ENCODE data around the gene RAD9A. TPM values are rescaled to one million over a fixed set of nuclear protein-coding genes. Genes with fewer than 3 reads are reported as not detected.

Gene RAD9A
- total RNA-seq, 2 donors from 2014 or later: 22.6 to 49.4 TPM

GRCh38 chr11:67393990-67394389 is 2.2 kb downstream of the RAD9A start:
- DNase-seq: no peak
- Histone ChIP-seq H3K36me3 (replicated peaks in 1 of 2; ENCODE audit: insufficient read depth in 1 of 2, low read depth in 2 of 2) (peaks cover 8 to 9% of the 10 kb centered on the region in 2 donors), H3K4me1 (peaks cover 23% of the 10 kb centered on the region), H3K27ac (no peak overlapping the region), H3K4me3 (no peak overlapping the region), H3K27me3 (no peaks in the 10 kb centered on the region), H3K9me3 (no peaks in the 10 kb centered on the region)
- intact Hi-C loops (cut with DNase I): no loop called here
- 37 to 54% methylated on average over 5 of the region's 5 CpGs for WGBS, 2 donors
- TF ChIP-seq POLR2A (IDR thresholded peaks at IDR 0.05) (no peak), CTCF (IDR thresholded peaks at IDR 0.05) (no peak)
- ATAC-seq: no peak

GRCh38 chr11:67395555-67396258 is 3.9 kb downstream of the RAD9A start:
- ATAC-seq (no peak), DNase-seq (no peak)
- Histone ChIP-seq H3K36me3 (replicated peaks in 1 of 2; ENCODE audit: insufficient read depth in 1 of 2, low read depth in 2 of 2) (peaks cover 8 to 13% of the 10 kb centered on the region in 2 donors), H3K4me3 (no peak overlapping the region), H3K27ac (no peak overlapping the region), H3K27me3 (no peaks in the 10 kb centered on the region), H3K4me1 (peaks cover 36% of the 10 kb centered on the region), H3K9me3 (no peaks in the 10 kb centered on the region)
- TF ChIP-seq POLR2A (IDR thresholded peaks at IDR 0.05) (no peak), CTCF (IDR thresholded peaks at IDR 0.05) (no peak)
- intact Hi-C loops (cut with DNase I): no loop called here
- WGBS, 2 donors: 92 to 93% methylated on average over 9 to 18 of the region's 19 CpGs

GRCh38 chr11:67396259-67396581 is 4.4 kb downstream of the RAD9A start:
- Histone ChIP-seq H3K27ac (no peak overlapping the region), H3K9me3 (no peaks in the 10 kb centered on the region), H3K36me3 (replicated peaks in 1 of 2; ENCODE audit: insufficient read depth in 1 of 2, low read depth in 2 of 2) (peaks cover 8 to 13% of the 10 kb centered on the region in 2 donors), H3K27me3 (no peaks in the 10 kb centered on the region), H3K4me1 (peaks cover 36% of the 10 kb centered on the region), H3K4me3 (no peak overlapping the region)
- no peak for DNase-seq
- intact Hi-C loops (cut with DNase I): no loop called here
- ATAC-seq: no peak
- 92 to 98% methylated on average over 6 to 7 of the region's 7 CpGs for WGBS, 2 donors
- TF ChIP-seq POLR2A (IDR thresholded peaks at IDR 0.05) (no peak), CTCF (IDR thresholded peaks at IDR 0.05) (no peak)

- ATAC-seq (no peak), DNase-seq (no peak)
- intact Hi-C loops (cut with DNase I): no loop called here
- WGBS, 2 donors: 54 to 66% methylated on average over 12 to 13 of the region's 13 CpGs
- peaks cover 34% of the 10 kb centered on the region for H3K4me1 ChIP-seq
- H3K9me3 ChIP-seq: no peaks in the 10 kb centered on the region
- H3K4me3 ChIP-seq: no peak overlapping the region
- H3K27ac ChIP-seq: no peak overlapping the region
- H3K36me3 ChIP-seq (replicated peaks in 1 of 2; ENCODE audit: insufficient read depth in 1 of 2, low read depth in 2 of 2): peaks cover 8 to 13% of the 10 kb centered on the region in 2 donors
- TF ChIP-seq CTCF (IDR thresholded peaks at IDR 0.05) (no peak), POLR2A (IDR thresholded peaks at IDR 0.05) (no peak)
- H3K27me3 ChIP-seq: no peaks in the 10 kb centered on the region
Observed at GRCh38 chr11:67396587-67397389, 5.0 kb downstream of the RAD9A start.

Measured in body of pancreas (tissue), 4 donors.